GM21526 (cell line): Measurements from ENCODE around the gene PTCSC3.

ENCODE experiments used
- ATAC-seq: cut with Tn5 transposase; IDR thresholded peaks from one replicate; pipeline ENCODE4 v1.9.1; 2021; ENCODE audit warnings: moderate library complexity; ENCODE audit not compliant: unreplicated experiment, low FRiP score

PTCSC3 gene

GRCh38 chr14:36086629-36087395, 89.7 kb downstream of the PTCSC3 start:
- ATAC-seq: no peak

DNA sequence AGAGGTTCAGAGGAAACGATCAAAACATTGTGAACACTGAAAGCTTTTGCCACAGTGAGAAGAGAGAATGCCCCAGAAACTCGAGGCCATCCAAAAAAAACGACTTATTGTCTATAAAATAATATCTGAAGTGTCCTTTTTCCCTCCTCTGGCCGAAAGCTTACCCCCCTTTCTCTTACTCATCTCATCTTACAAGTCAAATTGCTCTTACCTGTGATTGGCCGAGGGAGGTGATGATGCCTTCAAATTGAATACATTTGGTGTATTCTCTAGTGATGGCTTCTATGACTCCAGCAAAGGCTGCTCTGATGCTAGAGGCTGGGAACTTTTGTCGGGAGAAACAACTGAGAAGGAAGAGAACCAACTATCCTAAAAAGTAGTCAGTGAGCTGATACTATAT, 90.7 kb downstream of the PTCSC3 start:
- no peak for ATAC-seq
